Body of pancreas (tissue), 4 donors: ENCODE measurements around the gene PTPN6.

ENCODE experiments used
- POLR2A ChIP-seq, 3 donors: fragments of 450-650 bp; IDR thresholded peaks; one replicate each; pipeline ENCODE4 v1.6.1; 2016; ENCODE audit warnings: antibody characterized with exemption in 3 of 3, mild to moderate bottlenecking in 2 of 3
- TF ChIP-seq, protein P1 (sequence below), 7 experiments: fragments of 450-650 bp in 4 of 7; fragments of 200-600 bp in 3 of 7; sonication (generic) in 3 of 7; IDR thresholded peaks; one replicate each; pipeline ENCODE4 v1.5.1; 2016 to 2019; ENCODE audit warnings: antibody characterized with exemption in 7 of 7

DNA sequence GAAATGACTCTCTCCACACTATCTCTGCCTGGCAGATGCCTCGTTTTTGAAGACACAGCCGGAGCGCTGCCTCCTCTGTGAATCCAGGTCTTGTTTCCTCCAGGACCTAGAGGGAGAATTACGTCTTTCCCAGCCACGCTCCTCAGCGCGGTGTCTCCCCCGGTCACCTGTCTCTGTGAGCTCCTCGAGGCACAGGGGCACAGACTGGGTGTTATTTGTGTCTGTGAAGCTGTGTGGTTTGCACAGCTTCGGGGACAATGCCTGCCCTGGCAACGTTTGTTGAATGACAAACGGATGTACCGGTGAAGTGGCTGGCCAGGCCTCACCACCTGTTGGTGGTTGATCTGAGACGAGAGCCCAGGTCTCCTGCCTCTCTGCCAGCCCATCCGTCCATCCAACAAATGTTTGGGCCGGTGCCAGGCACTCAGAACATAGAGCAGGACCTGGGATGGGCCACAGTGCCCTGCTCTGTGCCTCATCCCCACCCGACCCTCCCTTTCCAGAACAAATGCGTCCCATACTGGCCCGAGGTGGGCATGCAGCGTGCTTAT lies 6.1 kb downstream of the PTPN6 start:
- TF ChIP-seq, protein P1, sequence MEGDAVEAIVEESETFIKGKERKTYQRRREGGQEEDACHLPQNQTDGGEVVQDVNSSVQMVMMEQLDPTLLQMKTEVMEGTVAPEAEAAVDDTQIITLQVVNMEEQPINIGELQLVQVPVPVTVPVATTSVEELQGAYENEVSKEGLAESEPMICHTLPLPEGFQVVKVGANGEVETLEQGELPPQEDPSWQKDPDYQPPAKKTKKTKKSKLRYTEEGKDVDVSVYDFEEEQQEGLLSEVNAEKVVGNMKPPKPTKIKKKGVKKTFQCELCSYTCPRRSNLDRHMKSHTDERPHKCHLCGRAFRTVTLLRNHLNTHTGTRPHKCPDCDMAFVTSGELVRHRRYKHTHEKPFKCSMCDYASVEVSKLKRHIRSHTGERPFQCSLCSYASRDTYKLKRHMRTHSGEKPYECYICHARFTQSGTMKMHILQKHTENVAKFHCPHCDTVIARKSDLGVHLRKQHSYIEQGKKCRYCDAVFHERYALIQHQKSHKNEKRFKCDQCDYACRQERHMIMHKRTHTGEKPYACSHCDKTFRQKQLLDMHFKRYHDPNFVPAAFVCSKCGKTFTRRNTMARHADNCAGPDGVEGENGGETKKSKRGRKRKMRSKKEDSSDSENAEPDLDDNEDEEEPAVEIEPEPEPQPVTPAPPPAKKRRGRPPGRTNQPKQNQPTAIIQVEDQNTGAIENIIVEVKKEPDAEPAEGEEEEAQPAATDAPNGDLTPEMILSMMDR (IDR thresholded peaks at IDR 0.05) = no peak
- no peak for TF ChIP-seq POLR2A (IDR thresholded peaks at IDR 0.05)
